HL-60 (cell line): Measurements from ENCODE around the gene IFNLR1.

ENCODE experiments used
- POLR2AphosphoS5 ChIP-seq: IDR thresholded peaks from 2 replicates; pipeline ENCODE4 v1.6.1; 2012; ENCODE audit warnings: low read depth
- TF ChIP-seq, protein P1 (sequence below): IDR thresholded peaks from one replicate; pipeline ENCODE4 v1.5.1; 2011; ENCODE audit warnings: low read length, control low read depth, inconsistent platforms; ENCODE audit not compliant: insufficient read depth
- TF ChIP-seq, protein P2 (sequence below): IDR thresholded peaks from 2 replicates; pipeline ENCODE4 v1.6.1; 2012; ENCODE audit warnings: low read depth; ENCODE audit not compliant: insufficient replicate concordance

DNA sequence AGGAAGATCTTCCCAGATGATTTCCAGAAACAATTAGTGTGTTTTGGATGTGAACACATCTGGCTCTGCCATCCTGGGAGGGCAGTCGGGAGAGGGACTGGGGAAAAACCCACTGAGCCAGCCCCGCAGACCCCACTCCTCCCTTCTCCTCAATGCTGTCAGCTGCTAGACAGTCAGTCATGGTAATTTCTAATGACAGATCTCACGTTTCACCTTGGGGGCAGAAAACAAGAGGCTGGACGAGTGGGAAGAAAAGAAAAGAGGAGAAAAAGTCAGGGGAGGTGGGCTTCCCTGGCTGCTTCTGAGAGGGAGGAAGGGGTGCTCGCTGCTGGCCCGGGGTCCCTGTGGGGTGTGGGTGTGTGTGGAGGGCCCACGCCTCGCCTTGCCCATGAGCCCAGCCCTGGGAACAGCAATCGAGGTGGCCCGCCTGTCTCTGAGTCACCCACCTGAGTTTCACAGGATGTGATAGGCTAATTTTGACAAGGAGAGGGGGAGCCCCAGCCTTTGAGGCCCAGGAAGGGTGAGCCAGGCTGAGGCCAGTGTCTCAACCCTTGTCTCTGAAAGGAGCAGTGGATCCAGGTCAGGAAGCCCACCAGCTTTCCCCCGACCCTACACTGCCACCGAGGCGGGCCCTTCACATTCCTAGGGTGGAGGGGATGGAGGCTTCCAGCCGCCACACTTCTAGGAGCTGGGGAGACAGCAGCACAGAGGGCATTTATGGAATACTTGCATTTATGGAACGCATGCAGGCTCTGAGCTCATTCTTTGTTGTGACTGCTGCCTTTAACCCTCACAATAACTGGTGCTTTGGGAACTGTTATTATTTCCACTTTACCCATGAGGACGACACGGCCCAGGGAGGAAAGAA, 49.1 kb upstream of the IFNLR1 start:
- TF ChIP-seq, protein P1, sequence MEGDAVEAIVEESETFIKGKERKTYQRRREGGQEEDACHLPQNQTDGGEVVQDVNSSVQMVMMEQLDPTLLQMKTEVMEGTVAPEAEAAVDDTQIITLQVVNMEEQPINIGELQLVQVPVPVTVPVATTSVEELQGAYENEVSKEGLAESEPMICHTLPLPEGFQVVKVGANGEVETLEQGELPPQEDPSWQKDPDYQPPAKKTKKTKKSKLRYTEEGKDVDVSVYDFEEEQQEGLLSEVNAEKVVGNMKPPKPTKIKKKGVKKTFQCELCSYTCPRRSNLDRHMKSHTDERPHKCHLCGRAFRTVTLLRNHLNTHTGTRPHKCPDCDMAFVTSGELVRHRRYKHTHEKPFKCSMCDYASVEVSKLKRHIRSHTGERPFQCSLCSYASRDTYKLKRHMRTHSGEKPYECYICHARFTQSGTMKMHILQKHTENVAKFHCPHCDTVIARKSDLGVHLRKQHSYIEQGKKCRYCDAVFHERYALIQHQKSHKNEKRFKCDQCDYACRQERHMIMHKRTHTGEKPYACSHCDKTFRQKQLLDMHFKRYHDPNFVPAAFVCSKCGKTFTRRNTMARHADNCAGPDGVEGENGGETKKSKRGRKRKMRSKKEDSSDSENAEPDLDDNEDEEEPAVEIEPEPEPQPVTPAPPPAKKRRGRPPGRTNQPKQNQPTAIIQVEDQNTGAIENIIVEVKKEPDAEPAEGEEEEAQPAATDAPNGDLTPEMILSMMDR, result no peak
- TF ChIP-seq, protein P2, sequence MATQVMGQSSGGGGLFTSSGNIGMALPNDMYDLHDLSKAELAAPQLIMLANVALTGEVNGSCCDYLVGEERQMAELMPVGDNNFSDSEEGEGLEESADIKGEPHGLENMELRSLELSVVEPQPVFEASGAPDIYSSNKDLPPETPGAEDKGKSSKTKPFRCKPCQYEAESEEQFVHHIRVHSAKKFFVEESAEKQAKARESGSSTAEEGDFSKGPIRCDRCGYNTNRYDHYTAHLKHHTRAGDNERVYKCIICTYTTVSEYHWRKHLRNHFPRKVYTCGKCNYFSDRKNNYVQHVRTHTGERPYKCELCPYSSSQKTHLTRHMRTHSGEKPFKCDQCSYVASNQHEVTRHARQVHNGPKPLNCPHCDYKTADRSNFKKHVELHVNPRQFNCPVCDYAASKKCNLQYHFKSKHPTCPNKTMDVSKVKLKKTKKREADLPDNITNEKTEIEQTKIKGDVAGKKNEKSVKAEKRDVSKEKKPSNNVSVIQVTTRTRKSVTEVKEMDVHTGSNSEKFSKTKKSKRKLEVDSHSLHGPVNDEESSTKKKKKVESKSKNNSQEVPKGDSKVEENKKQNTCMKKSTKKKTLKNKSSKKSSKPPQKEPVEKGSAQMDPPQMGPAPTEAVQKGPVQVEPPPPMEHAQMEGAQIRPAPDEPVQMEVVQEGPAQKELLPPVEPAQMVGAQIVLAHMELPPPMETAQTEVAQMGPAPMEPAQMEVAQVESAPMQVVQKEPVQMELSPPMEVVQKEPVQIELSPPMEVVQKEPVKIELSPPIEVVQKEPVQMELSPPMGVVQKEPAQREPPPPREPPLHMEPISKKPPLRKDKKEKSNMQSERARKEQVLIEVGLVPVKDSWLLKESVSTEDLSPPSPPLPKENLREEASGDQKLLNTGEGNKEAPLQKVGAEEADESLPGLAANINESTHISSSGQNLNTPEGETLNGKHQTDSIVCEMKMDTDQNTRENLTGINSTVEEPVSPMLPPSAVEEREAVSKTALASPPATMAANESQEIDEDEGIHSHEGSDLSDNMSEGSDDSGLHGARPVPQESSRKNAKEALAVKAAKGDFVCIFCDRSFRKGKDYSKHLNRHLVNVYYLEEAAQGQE, result no peak
- no peak for TF ChIP-seq POLR2AphosphoS5
